Common myeloid progenitor, CD34-positive (primary cell): ENCODE data around the gene MNT.

Experiments
- CTCF ChIA-PET: fragments of 350-600 bp; sonication (Branson Sonifier 250); formaldehyde crosslinking; loops from one replicate; lab custom pipeline; 2021; ENCODE audit warnings: antibody characterized with exemption; lab: Charles Lee
- POLR2A ChIA-PET: fragments of 350-600 bp; sonication (Branson Sonifier 250); formaldehyde crosslinking; loops from one replicate; lab custom pipeline; 2021; ENCODE audit warnings: antibody characterized with exemption; lab: Charles Lee
- DNase-seq, 3 donors: peaks; one replicate each; pipeline versions ENCODE4 v3.0.0 to v3.0.0-alpha.2; 2013
- H3K27ac ChIP-seq, 2 experiments: 1 replicate in 1 of 2; 2 replicates in 1 of 2; pipeline ENCODE4 v1.7.0; 2013; ENCODE audit warnings: inconsistent platforms in 2 of 2, low read length in 2 of 2, mild to moderate bottlenecking in 2 of 2, low read depth in 1 of 2, moderate library complexity in 1 of 2; ENCODE audit not compliant: severe bottlenecking in 2 of 2, insufficient read depth in 1 of 2, poor library complexity in 1 of 2
- H3K27me3 ChIP-seq, 5 experiments: replicated peaks in 2 of 5; 1 replicate in 3 of 5; 2 replicates in 2 of 5; pipeline versions ENCODE4 v1.6.1 to v1.7.0; 2013; ENCODE audit warnings: low read length in 4 of 5, mild to moderate bottlenecking in 2 of 5, moderate library complexity in 2 of 5, inconsistent platforms in 1 of 5; ENCODE audit not compliant: insufficient read depth in 5 of 5, control insufficient read depth in 4 of 5
- H3K36me3 ChIP-seq, 4 experiments: 1 replicate in 2 of 4; 2 replicates in 2 of 4; pipeline versions ENCODE4 v1.6.1 to v1.7.0; 2013; ENCODE audit warnings: low read length in 3 of 4, control low read depth in 1 of 4, mild to moderate bottlenecking in 1 of 4; ENCODE audit not compliant: control insufficient read depth in 4 of 4, insufficient read depth in 4 of 4
- H3K4me1 ChIP-seq, 4 experiments: 1 replicate in 3 of 4; 2 replicates in 1 of 4; pipeline versions ENCODE4 v1.6.1 to v1.7.1; 2013; ENCODE audit warnings: low read length in 3 of 4, mild to moderate bottlenecking in 3 of 4, control low read depth in 1 of 4, inconsistent platforms in 1 of 4, moderate library complexity in 1 of 4; ENCODE audit not compliant: control insufficient read depth in 4 of 4, insufficient read depth in 4 of 4; ENCODE audit errors: control extremely low read depth in 1 of 4
- H3K4me3 ChIP-seq, 7 experiments: 1 replicate in 4 of 7; 2 replicates in 3 of 7; pipeline versions ENCODE4 v1.5.1 to v1.7.0; 2013; ENCODE audit warnings: mild to moderate bottlenecking in 7 of 7, low read length in 6 of 7, moderate library complexity in 6 of 7, inconsistent platforms in 2 of 7, low read depth in 2 of 7, control low read depth in 1 of 7; ENCODE audit not compliant: insufficient read depth in 4 of 7, control insufficient read depth in 1 of 7; ENCODE audit errors: extremely low read depth in 1 of 7
- H3K9me3 ChIP-seq, 5 experiments: 1 replicate in 4 of 5; 2 replicates in 1 of 5; pipeline versions ENCODE4 v1.6.1 to v1.7.1; 2013; ENCODE audit warnings: low read length in 4 of 5, mild to moderate bottlenecking in 2 of 5, inconsistent platforms in 1 of 5, low read depth in 1 of 5, moderate library complexity in 1 of 5; ENCODE audit not compliant: control insufficient read depth in 4 of 5, insufficient read depth in 2 of 5; ENCODE audit errors: control extremely low read depth in 1 of 5
- WGBS: methylation state at CpG from one replicate; pipeline ENCODE4 v1.1.5; 2013; ENCODE audit not compliant: insufficient coverage; 5-methylcytosine and 5-hydroxymethylcytosine counted together

The MNT gene

GRCh38 chr17:2361010-2361760 is 39.7 kb downstream of the MNT start:
- H3K27ac ChIP-seq = no peak overlapping the region
- H3K27me3 ChIP-seq = no peaks in the 10 kb centered on the region
- whole genome bisulfite sequencing = 93% methylated on average over 15 of the region's 21 CpGs
- H3K9me3 ChIP-seq = no peaks in the 10 kb centered on the region
- H3K4me3 ChIP-seq = no peak overlapping the region
- no peak for DNase-seq
- POLR2A ChIA-PET = no interaction called here
- H3K36me3 ChIP-seq = peaks cover 3 to 57% (median 38%) of the 10 kb centered on the region in 4 experiments
- CTCF ChIA-PET = interaction anchor here (0.6 to 4.5 kb wide), 3 partner anchors 9 to 250 kb away, joined by 3 to 21 read pairs (median 4); no protein-coding TSS in a partner anchor
- H3K4me1 ChIP-seq = no peaks in the 10 kb centered on the region

DNA sequence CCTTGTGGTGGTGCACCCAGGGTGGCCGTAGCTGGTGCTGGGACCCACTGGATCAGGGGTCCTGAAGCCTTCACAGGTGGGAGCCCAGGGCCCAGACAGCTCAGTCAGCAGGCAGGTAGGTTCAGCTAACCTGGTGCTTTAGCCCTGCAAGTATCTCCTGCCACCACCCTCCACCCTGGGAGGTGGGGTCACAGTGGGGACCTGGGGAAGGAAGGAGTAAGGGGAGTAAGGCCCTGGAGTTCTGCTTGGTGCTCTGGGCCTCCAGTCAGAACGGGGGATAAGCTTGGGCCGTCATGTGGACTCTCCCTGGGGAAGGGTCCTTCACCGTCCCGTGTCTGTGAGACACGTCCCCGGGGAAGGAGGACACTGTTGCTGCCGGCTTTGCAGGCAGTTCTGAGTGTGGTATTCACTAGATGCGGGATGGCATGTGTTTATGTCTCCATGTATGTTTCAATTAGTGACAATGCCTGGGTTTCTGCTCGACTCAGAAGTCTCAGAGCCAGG is 42.9 kb downstream of the MNT start:
- Histone ChIP-seq H3K9me3 (no peaks in the 10 kb centered on the region), H3K4me3 (no peak overlapping the region), H3K4me1 (no peaks in the 10 kb centered on the region), H3K36me3 (peaks cover 0 to 29% (median 17%) of the 10 kb centered on the region in 4 experiments), H3K27me3 (no peaks in the 10 kb centered on the region), H3K27ac (no peak overlapping the region)
- POLR2A ChIA-PET = no interaction called here
- 99% methylated on average over 10 of the region's 10 CpGs for WGBS
- no peak for DNase-seq
- CTCF ChIA-PET = interaction anchor here (1.0 to 2.9 kb wide), 3 partner anchors 9 to 24 kb away, joined by 3 to 8 read pairs (median 7); no protein-coding TSS in a partner anchor

GRCh38 chr17:2357237-2357636 is 43.6 kb downstream of the MNT start:
- peaks cover 0 to 22% (median 12%) of the 10 kb centered on the region in 4 experiments for H3K36me3 ChIP-seq
- H3K27me3 ChIP-seq = no peaks in the 10 kb centered on the region
- ChIA-PET CTCF (interaction anchor here (1.0 to 2.9 kb wide), 3 partner anchors 8 to 25 kb away, joined by 3 to 8 read pairs (median 7); no protein-coding TSS in a partner anchor), POLR2A (no interaction called here)
- no peaks in the 10 kb centered on the region for H3K9me3 ChIP-seq
- no peak overlapping the region for H3K27ac ChIP-seq
- H3K4me1 ChIP-seq = no peaks in the 10 kb centered on the region
- 90% methylated on average over 3 of the region's 4 CpGs for WGBS
- no peak overlapping the region for H3K4me3 ChIP-seq
- DNase-seq = no peak

GRCh38 chr17:2354311-2354710 is 46.5 kb downstream of the MNT start:
- H3K4me3 ChIP-seq = no peak overlapping the region
- CTCF ChIA-PET = interaction anchor here (0.8 to 3.7 kb wide), 4 partner anchors 8 to 27 kb away, joined by 4 to 21 read pairs (median 13); partner anchors contain the start of genes SGSM2 and TSR1
- no peaks in the 10 kb centered on the region for H3K4me1 ChIP-seq
- H3K9me3 ChIP-seq = no peaks in the 10 kb centered on the region
- peaks cover 0 to 4% (median 3%) of the 10 kb centered on the region in 4 experiments for H3K36me3 ChIP-seq
- POLR2A ChIA-PET = interaction anchor here (0.7 kb wide), 1 partner anchor 67 kb away, joined by 3 read pairs; no protein-coding TSS in a partner anchor
- WGBS = 97% methylated on average over 4 of the region's 8 CpGs
- DNase-seq = no peak
- H3K27ac ChIP-seq = no peak overlapping the region
- no peaks in the 10 kb centered on the region for H3K27me3 ChIP-seq

DNA sequence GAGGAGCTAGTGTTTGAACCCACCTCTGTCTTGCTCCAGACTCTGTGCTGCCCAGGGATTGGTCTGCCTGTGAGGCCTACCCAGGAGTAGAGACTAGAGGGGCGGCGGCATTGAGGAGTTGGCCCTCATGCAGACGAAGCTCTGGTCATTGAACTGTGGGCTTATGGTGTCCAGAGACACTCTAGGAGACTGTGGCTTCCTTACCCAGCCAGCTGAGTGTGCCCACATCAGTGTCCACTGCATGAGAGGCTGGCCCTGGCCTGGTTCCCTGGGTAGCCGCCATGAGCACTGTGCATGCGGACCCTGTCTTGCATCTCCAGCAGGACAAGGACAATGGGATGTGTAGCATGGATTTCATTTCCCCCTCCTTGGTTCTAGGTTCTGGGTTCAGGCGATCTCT is 49.6 kb downstream of the MNT start:
- Histone ChIP-seq H3K27ac (no peak overlapping the region), H3K4me3 (no peak overlapping the region), H3K9me3 (no peaks in the 10 kb centered on the region), H3K27me3 (no peaks in the 10 kb centered on the region), H3K4me1 (no peaks in the 10 kb centered on the region), H3K36me3 (peaks cover 0 to 9% (median 5%) of the 10 kb centered on the region in 4 experiments)
- POLR2A ChIA-PET = interaction anchor here (0.6 kb wide), 1 partner anchor 16 kb away, joined by 3 read pairs; no protein-coding TSS in a partner anchor
- DNase-seq = no peak
- 100% methylated on average over 4 of the region's 6 CpGs for WGBS
- CTCF ChIA-PET = interaction anchor here (1.1 to 3.7 kb wide), 3 partner anchors 11 to 28 kb away, joined by 4 to 21 read pairs (median 5); no protein-coding TSS in a partner anchor

GRCh38 chr17:2347805-2348685 is 52.8 kb downstream of the MNT start:
- ChIA-PET POLR2A (interaction anchor here (0.8 kb wide), 1 partner anchor 12 kb away, joined by 3 read pairs; the partner anchor contains the start of gene TSR1), CTCF (interaction anchor here (0.6 to 2.1 kb wide), 5 partner anchors 10 to 22 kb away, joined by 3 to 8 read pairs (median 5); partner anchors contain the start of gene TSR1)
- H3K27me3 ChIP-seq = no peaks in the 10 kb centered on the region

More at GRCh38 chr17:2347805-2348685, 52.8 kb downstream of the MNT start:
- H3K4me1 ChIP-seq = no peaks in the 10 kb centered on the region
- DNase-seq = no peak
- 95% methylated on average over 7 of the region's 11 CpGs for WGBS
- H3K27ac ChIP-seq = no peak overlapping the region
- no peak overlapping the region for H3K4me3 ChIP-seq
- H3K9me3 ChIP-seq = no peaks in the 10 kb centered on the region
- H3K36me3 ChIP-seq = peaks cover 2 to 34% (median 21%) of the 10 kb centered on the region in 4 experiments
